ENCODE results near the gene LATS1. TPM values are rescaled to one million over a fixed set of nuclear protein-coding genes. Genes with fewer than 3 reads are reported as not detected.
A peak's percentile ranks its signal among the peaks of the same experiment; 100 is the strongest.

LATS1 gene
- total and polyA plus RNA-seq, 2 of the 8 experiments (the other 6 are each of a cell fraction or from before 2014, with no cell fraction given) = 8.9 to 21.7 TPM

- no peak overlapping the region for H4K8ac ChIP-seq (ENCODE audit: extremely low read depth, insufficient read depth, low read length)
- H3K79me1 ChIP-seq (ENCODE audit: low read depth, low read length) = no peaks in the 10 kb centered on the region
- no peak overlapping the region for H2BK120ac ChIP-seq (replicated peaks; ENCODE audit: low read depth, low read length)
- H3K4me1 ChIP-seq (replicated peaks in 1 of 4; ENCODE audit: control insufficient read depth in 3 of 4, insufficient read depth in 4 of 4, low read length in 3 of 4) = no peaks in the 10 kb centered on the region
- H2AFZ ChIP-seq (ENCODE audit: low read length) = no peak overlapping the region
- H3K9me3 ChIP-seq (ENCODE audit: insufficient read depth in 2 of 2, low read depth in 1 of 2, low read length in 1 of 2) = no peaks in the 10 kb centered on the region
- H3K23ac ChIP-seq (ENCODE audit: insufficient read length) = no peak overlapping the region
- no peaks in the 10 kb centered on the region for H3K23me2 ChIP-seq (ENCODE audit: low read depth, low read length)
- no peaks in the 10 kb centered on the region for H3K27me3 ChIP-seq (replicated peaks in 1 of 4; ENCODE audit: control insufficient read depth in 3 of 4, extremely low read depth in 1 of 4, insufficient read depth in 3 of 4, low read length in 3 of 4)
- H3K79me2 ChIP-seq (ENCODE audit: control insufficient read depth in 1 of 2, insufficient read depth in 2 of 2, low read length in 2 of 2) = no peaks in the 10 kb centered on the region
- H3K4me2 ChIP-seq (ENCODE audit: insufficient read depth in 1 of 2, low read depth in 2 of 2, low read length in 2 of 2) = no peak overlapping the region
- no peak overlapping the region for H4K91ac ChIP-seq (replicated peaks; ENCODE audit: insufficient read length, low read length)
- H3K56ac ChIP-seq (replicated peaks; ENCODE audit: insufficient read length, low read depth, low read length) = no peak overlapping the region
- FAIRE-seq (no peak), DNase-seq (ENCODE audit: low read depth in 1 of 2, low spot score in 2 of 2) (peak in 1 of 2 experiments; percentile 22)
- POLR2A ChIA-PET (ENCODE audit: partially characterized antibody) = interaction anchor here (1.1 kb wide), 1 partner anchor 57 kb away, joined by 4 read pairs; no protein-coding TSS in a partner anchor
- H2BK5ac ChIP-seq (ENCODE audit: low read depth, low read length) = no peak overlapping the region
- H2BK12ac ChIP-seq (ENCODE audit: low read depth, low read length) = no peak overlapping the region
- H3K9ac ChIP-seq (replicated peaks in 1 of 4; ENCODE audit: extremely low read depth in 1 of 4, low read depth in 3 of 4, low read length in 3 of 4) = no peak overlapping the region
- no peak overlapping the region for H3K27ac ChIP-seq (ENCODE audit: low read depth, low read length)
- CTCF ChIA-PET (ENCODE audit: partially characterized antibody) = interaction anchor here (0.6 kb wide), 3 partner anchors 40 to 762 kb away, joined by 3 to 5 read pairs (median 3); no protein-coding TSS in a partner anchor
- H3K36me3 ChIP-seq (ENCODE audit: control insufficient read depth in 2 of 4, insufficient read depth in 4 of 4, low read length in 3 of 4) = peaks cover 0 to 3% (median 0%) of the 10 kb centered on the region in 4 experiments; a peak in 2 of 8 replicates
- no peaks in the 10 kb centered on the region for H4K20me1 ChIP-seq (replicated peaks in 1 of 2; ENCODE audit: control insufficient read depth in 1 of 2, insufficient read depth in 2 of 2, low read length in 2 of 2)
- no peak overlapping the region for H4K5ac ChIP-seq (ENCODE audit: insufficient read length, low read depth, low read length)
- no peak overlapping the region for H2AK5ac ChIP-seq (ENCODE audit: low read depth, low read length)
- H2BK20ac ChIP-seq (ENCODE audit: low read length) = no peak overlapping the region
- no peak overlapping the region for H3K14ac ChIP-seq (ENCODE audit: insufficient read length)
- H3K4me3 ChIP-seq (ENCODE audit: extremely low read depth in 1 of 4, insufficient read depth in 2 of 4, low read depth in 3 of 4, low read length in 4 of 4) = no peak overlapping the region
- H2BK15ac ChIP-seq (ENCODE audit: low read length) = no peak overlapping the region
- H3K4ac ChIP-seq (replicated peaks; ENCODE audit: insufficient read length, low read depth, low read length) = no peak overlapping the region
- H3K18ac ChIP-seq (ENCODE audit: extremely low read depth, low read length) = no peak overlapping the region
- TF ChIP-seq SP1 (IDR thresholded peaks at IDR 0.05; ENCODE audit: low read depth, low read length) (no peak), RXRA (IDR thresholded peaks at IDR 0.05; ENCODE audit: insufficient read depth, low read depth, low read length) (no peak), RNF2 (IDR thresholded peaks at IDR 0.05; ENCODE audit: borderline replicate concordance, low read depth, low read length, missing control alignments, poor library complexity, severe bottlenecking) (no peak), TBP (IDR thresholded peaks at IDR 0.05; ENCODE audit: low read depth, low read length) (no peak), JUN (IDR thresholded peaks at IDR 0.05; ENCODE audit: low read depth, low read length) (no peak), POLR2AphosphoS5 (IDR thresholded peaks at IDR 0.05; ENCODE audit: low read depth, low read length) (no peak), TCF12 (IDR thresholded peaks at IDR 0.05; ENCODE audit: low read depth, low read length) (no peak), TEAD4 (IDR thresholded peaks at IDR 0.05; ENCODE audit: low read depth, low read length) (no peak), KDM1A (IDR thresholded peaks at IDR 0.05; ENCODE audit: borderline replicate concordance, low read length) (no peak), CHD1 (IDR thresholded peaks at IDR 0.05; ENCODE audit: low read depth, low read length) (no peak), MAFK (IDR thresholded peaks at IDR 0.05; ENCODE audit: low read depth, low read length) (no peak), KDM4A (IDR thresholded peaks at IDR 0.05; ENCODE audit: low read depth, low read length, severe bottlenecking) (no peak), EP300 (IDR thresholded peaks at IDR 0.05; ENCODE audit: borderline replicate concordance in 1 of 2, low read depth in 2 of 2, low read length in 2 of 2) (no peak), CTBP2 (IDR thresholded peaks at IDR 0.05; ENCODE audit: borderline replicate concordance, insufficient read depth, insufficient read length, low read length) (no peak)
Measured at GRCh38 chr6:149627672-149628071, 90.2 kb downstream of the LATS1 start.

Measured in H1 (cell line).